Astrocyte (in vitro differentiated cells and primary cell): ENCODE results near the gene CELA2B. TPM values are rescaled to one million over a fixed set of nuclear protein-coding genes. Genes with fewer than 3 reads are reported as not detected.

Experiments used
- DNase-seq: peaks from one replicate; pipeline ENCODE4 v3.0.0-alpha.2; 2010; ENCODE audit warnings: low read depth
- FAIRE-seq: peaks from 2 replicates; lab custom pipeline; 2011; peaks lifted over from hg19 to GRCh38; lab: Jason Lieb, UNC
- H2AFZ ChIP-seq: 2 replicates; pipeline ENCODE4 v1.6.0; 2012; ENCODE audit warnings: low read depth, low read length, inconsistent platforms
- H3K27ac ChIP-seq: 2 replicates; pipeline ENCODE4 v1.5.1; 2011; ENCODE audit warnings: low read depth, low read length, inconsistent platforms
- H3K27me3 ChIP-seq: 2 replicates; pipeline ENCODE4 v1.6.0; 2011; ENCODE audit warnings: low read length, inconsistent platforms; ENCODE audit not compliant: insufficient read depth
- H3K36me3 ChIP-seq: 2 replicates; pipeline ENCODE4 v1.5.1; 2011; ENCODE audit warnings: low read length, inconsistent platforms; ENCODE audit not compliant: insufficient read depth
- H3K4me1 ChIP-seq: 2 replicates; pipeline ENCODE4 v1.5.1; 2011; ENCODE audit warnings: low read length, inconsistent platforms; ENCODE audit not compliant: insufficient read depth
- H3K4me2 ChIP-seq: 2 replicates; pipeline ENCODE4 v1.6.0; 2012; ENCODE audit warnings: low read length, inconsistent platforms
- H3K4me3 ChIP-seq: 2 replicates; pipeline ENCODE4 v1.5.1; 2011; ENCODE audit warnings: low read depth, mild to moderate bottlenecking, low read length, inconsistent platforms; ENCODE audit not compliant: insufficient read depth
- H3K79me2 ChIP-seq: 2 replicates; pipeline ENCODE4 v1.6.0; 2012; ENCODE audit warnings: mild to moderate bottlenecking, low read length, inconsistent platforms; ENCODE audit not compliant: insufficient read depth
- H3K9ac ChIP-seq: 2 replicates; pipeline ENCODE4 v1.6.0; 2012; ENCODE audit warnings: mild to moderate bottlenecking, low read length, inconsistent platforms
- H3K9me3 ChIP-seq: 2 replicates; pipeline ENCODE4 v1.5.1; 2012; ENCODE audit warnings: low read depth, mild to moderate bottlenecking, low read length, inconsistent platforms; ENCODE audit not compliant: insufficient read depth
- H4K20me1 ChIP-seq: 2 replicates; pipeline ENCODE4 v1.6.0; 2012; ENCODE audit warnings: low read length, inconsistent platforms; ENCODE audit not compliant: insufficient read depth
- H3K27ac Mint-ChIP-seq: one replicate; pipeline ENCODE4 v1.8.0; 2021; ENCODE audit warnings: mild to moderate bottlenecking, mixed read lengths; ENCODE audit not compliant: unreplicated experiment
- H3K27me3 Mint-ChIP-seq: one replicate; pipeline ENCODE4 v1.8.0; 2021; ENCODE audit warnings: low read depth, mixed read lengths; ENCODE audit not compliant: unreplicated experiment
- H3K36me3 Mint-ChIP-seq: one replicate; pipeline ENCODE4 v1.8.0; 2021; ENCODE audit warnings: low read depth, mixed read lengths; ENCODE audit not compliant: unreplicated experiment
- H3K4me1 Mint-ChIP-seq: one replicate; pipeline ENCODE4 v1.8.0; 2021; ENCODE audit warnings: low read depth, mixed read lengths; ENCODE audit not compliant: unreplicated experiment
- H3K4me3 Mint-ChIP-seq: one replicate; pipeline ENCODE4 v1.8.0; 2021; ENCODE audit warnings: mild to moderate bottlenecking, moderate library complexity, mixed read lengths; ENCODE audit not compliant: unreplicated experiment
- H3K9me3 Mint-ChIP-seq: one replicate; pipeline ENCODE4 v1.8.0; 2021; ENCODE audit warnings: mild to moderate bottlenecking, mixed read lengths; ENCODE audit not compliant: unreplicated experiment
- CTCF ChIP-seq: IDR thresholded peaks from 2 replicates; pipeline ENCODE4 v1.5.1; 2011; ENCODE audit warnings: low read depth, mild to moderate bottlenecking, inconsistent platforms, low read length, moderate library complexity; ENCODE audit not compliant: insufficient read depth
- EZH2 ChIP-seq: IDR thresholded peaks from 2 replicates; pipeline ENCODE4 v1.6.1; 2012; ENCODE audit warnings: mild to moderate bottlenecking, low read length, inconsistent platforms; ENCODE audit not compliant: insufficient read depth
- total RNA-seq: library from RNA; stranded (reverse); gene quantifications from 2 replicates; pipeline ENCODE4 v1.2.1, GENCODE V29; 2021

Gene CELA2B
- total RNA-seq, 1 donor from 2014 or later: not detected

- no peak for FAIRE-seq
- TF ChIP-seq CTCF (no peak), EZH2 (no peak)
- no peak for DNase-seq
Measured at GRCh38 chr1:15445390-15446122, 30.3 kb upstream of the CELA2B start.

GRCh38 chr1:15446212-15446611 is 29.7 kb upstream of the CELA2B start:
- no peaks in the 10 kb centered on the region for H3K79me2 ChIP-seq
- no peaks in the 10 kb centered on the region for H3K4me1 ChIP-seq
- no peak overlapping the region for H3K4me2 ChIP-seq
- no peak for TF ChIP-seq EZH2
- no peak for TF ChIP-seq CTCF
- H3K36me3 ChIP-seq: no peaks in the 10 kb centered on the region
- H3K27ac ChIP-seq: no peak overlapping the region
- no peaks in the 10 kb centered on the region for H3K9me3 ChIP-seq
- H4K20me1 ChIP-seq: no peaks in the 10 kb centered on the region
- H3K4me3 ChIP-seq: no peak overlapping the region
- H3K4me1 Mint-ChIP-seq: no peaks in the 10 kb centered on the region
- H2AFZ ChIP-seq: no peak overlapping the region
- H3K36me3 Mint-ChIP-seq: no peaks in the 10 kb centered on the region
- DNase-seq (no peak), FAIRE-seq (no peak)
- no peak overlapping the region for H3K4me3 Mint-ChIP-seq
- peaks cover 5% of the 10 kb centered on the region for H3K9me3 Mint-ChIP-seq
- H3K9ac ChIP-seq: no peak overlapping the region
- peaks cover 26% of the 10 kb centered on the region for H3K27me3 Mint-ChIP-seq
- H3K27ac Mint-ChIP-seq: no peak overlapping the region
- H3K27me3 ChIP-seq: peaks cover 4% of the 10 kb centered on the region

More at GRCh38 chr1:15445390-15446122, 30.3 kb upstream of the CELA2B start:
- no peaks in the 10 kb centered on the region for H3K36me3 ChIP-seq
- no peak overlapping the region for H2AFZ ChIP-seq
- H3K4me1 ChIP-seq: no peaks in the 10 kb centered on the region
- Mint-ChIP-seq H3K4me1 (no peaks in the 10 kb centered on the region), H3K9me3 (no peaks in the 10 kb centered on the region), H3K27ac (no peak overlapping the region), H3K4me3 (no peak overlapping the region), H3K36me3 (no peaks in the 10 kb centered on the region), H3K27me3 (peaks cover 27% of the 10 kb centered on the region)
- peaks cover 4% of the 10 kb centered on the region for H3K27me3 ChIP-seq
- H3K9me3 ChIP-seq: no peaks in the 10 kb centered on the region
- H3K9ac ChIP-seq: no peak overlapping the region
- H3K4me2 ChIP-seq: no peak overlapping the region
- H3K27ac ChIP-seq: no peak overlapping the region
- no peaks in the 10 kb centered on the region for H3K79me2 ChIP-seq
- H4K20me1 ChIP-seq: no peaks in the 10 kb centered on the region
- no peak overlapping the region for H3K4me3 ChIP-seq

GRCh38 chr1:15448877-15449462 is 26.9 kb upstream of the CELA2B start:
- H3K79me2 ChIP-seq: no peaks in the 10 kb centered on the region
- peaks cover 19% of the 10 kb centered on the region for H3K27me3 Mint-ChIP-seq
- peaks cover 6% of the 10 kb centered on the region for H3K9me3 Mint-ChIP-seq
- H4K20me1 ChIP-seq: no peaks in the 10 kb centered on the region
- no peaks in the 10 kb centered on the region for H3K36me3 ChIP-seq
- no peak overlapping the region for H3K4me3 ChIP-seq
- TF ChIP-seq EZH2 (no peak), CTCF (no peak)
- H3K27ac Mint-ChIP-seq: no peak overlapping the region
- FAIRE-seq: no peak
- H3K9ac ChIP-seq: no peak overlapping the region
- no peak overlapping the region for H2AFZ ChIP-seq
- H3K4me1 Mint-ChIP-seq: peaks cover 2% of the 10 kb centered on the region
- H3K27me3 ChIP-seq: peaks cover 4% of the 10 kb centered on the region
- H3K27ac ChIP-seq: no peak overlapping the region
- no peak for DNase-seq
- no peaks in the 10 kb centered on the region for H3K9me3 ChIP-seq
- no peak overlapping the region for H3K4me3 Mint-ChIP-seq
- H3K4me2 ChIP-seq: no peak overlapping the region
- H3K4me1 ChIP-seq: peaks cover 4% of the 10 kb centered on the region
- H3K36me3 Mint-ChIP-seq: no peaks in the 10 kb centered on the region
